HepG2 (cell line): ENCODE measurements around the gene RICTOR.

Experiments used
- ATF3 ChIP-seq: sonication (generic); formaldehyde crosslinking; IDR thresholded peaks from 2 replicates; pipeline ENCODE4 v1.4.0; 2020; ENCODE audit warnings: missing genetic modification reagents
- CTCF ChIP-seq: sonication (generic); formaldehyde crosslinking; IDR thresholded peaks from 2 replicates; pipeline ENCODE4 v1.5.0; 2020; ENCODE audit warnings: mild to moderate bottlenecking, missing genetic modification reagents, moderate library complexity
- ETV6 ChIP-seq: sonication (generic); formaldehyde crosslinking; conservative IDR thresholded peaks from 2 replicates; pipeline ENCODE4 v1.4.0; 2020; ENCODE audit warnings: missing genetic modification reagents
- EZH2 ChIP-seq: conservative IDR thresholded peaks from 2 replicates; pipeline ENCODE4 v1.6.1; 2012; ENCODE audit warnings: mild to moderate bottlenecking, low read depth, low read length, moderate library complexity
- FOSL1 ChIP-seq: sonication (generic); formaldehyde crosslinking; IDR thresholded peaks from 2 replicates; pipeline ENCODE4 v1.9.0; 2021; ENCODE audit warnings: missing genetic modification reagents, borderline replicate concordance
- IRF1 ChIP-seq: sonication (generic); formaldehyde crosslinking; IDR thresholded peaks from 2 replicates; pipeline ENCODE4 v1.4.0; 2020; ENCODE audit warnings: low read depth, mild to moderate bottlenecking, missing genetic modification reagents
- JUND ChIP-seq: sonication (generic); formaldehyde crosslinking; IDR thresholded peaks from 2 replicates; pipeline ENCODE4 v1.8.0; 2022; ENCODE audit warnings: mild to moderate bottlenecking, missing genetic modification reagents
- MAX ChIP-seq: IDR thresholded peaks from 2 replicates; pipeline ENCODE4 v1.6.1; 2012; ENCODE audit warnings: inconsistent platforms
- MXD1 ChIP-seq: sonication (generic); formaldehyde crosslinking; IDR thresholded peaks from 2 replicates; pipeline ENCODE4 v1.4.0; 2020; ENCODE audit warnings: mild to moderate bottlenecking, missing genetic modification reagents
- MXI1 ChIP-seq: IDR thresholded peaks from 3 replicates; pipeline ENCODE4 v1.6.1; 2012; ENCODE audit warnings: low read depth, low read length, inconsistent platforms, borderline replicate concordance
- PCBP1 ChIP-seq: fragments of 200-400 bp; formaldehyde crosslinking; IDR thresholded peaks from 2 replicates; pipeline ENCODE4 v1.6.1; 2017; ENCODE audit warnings: mild to moderate bottlenecking, low read depth, low read length, borderline replicate concordance
- SMARCC2 ChIP-seq: fragments of 450-650 bp; IDR thresholded peaks from 2 replicates; pipeline ENCODE4 v1.6.1; 2017; ENCODE audit warnings: antibody characterized with exemption, mild to moderate bottlenecking
- STAG1 ChIP-seq: sonication (generic); formaldehyde crosslinking; IDR thresholded peaks from 2 replicates; pipeline ENCODE4 v1.4.0; 2020; ENCODE audit warnings: missing genetic modification reagents
- SYNCRIP ChIP-seq: fragments of 200-400 bp; formaldehyde crosslinking; IDR thresholded peaks from 2 replicates; pipeline ENCODE4 v1.6.1; 2018; ENCODE audit warnings: mild to moderate bottlenecking, low read depth, low read length; ENCODE audit not compliant: insufficient read depth

- no peak for TF ChIP-seq MXD1 (CRISPR knock-in tag)
- TF ChIP-seq CTCF (CRISPR knock-in tag) = no peak
- no peak for TF ChIP-seq MXI1
- no peak for TF ChIP-seq ATF3 (CRISPR knock-in tag)
- no peak for TF ChIP-seq FOSL1 (CRISPR knock-in tag)
- no peak for TF ChIP-seq ETV6 (CRISPR knock-in tag)
- no peak for TF ChIP-seq MAX
- TF ChIP-seq IRF1 = no peak
- TF ChIP-seq SMARCC2 = no peak
- no peak for TF ChIP-seq JUND (CRISPR knock-in tag)
- TF ChIP-seq PCBP1 = no peak
- TF ChIP-seq EZH2 = no peak
- no peak for TF ChIP-seq STAG1 (CRISPR knock-in tag)
- TF ChIP-seq SYNCRIP = no peak
These were observed 18.3 kb downstream of the RICTOR start for GRCh38 chr5:39055768-39056398.
